Neural crest cell (in vitro differentiated cells): ENCODE data around the gene FAM83E. TPM values are rescaled to one million over a fixed set of nuclear protein-coding genes. Genes with fewer than 3 reads are reported as not detected.
A peak's percentile ranks its signal among the peaks of the same experiment; 100 is the strongest.

Experiments used
- DNase-seq: peaks from one replicate; pipeline ENCODE4 v3.0.0; 2021; ENCODE audit warnings: low read depth, mixed read lengths, low spot score
- H3K27ac Mint-ChIP-seq: one replicate; pipeline ENCODE4 v1.8.0; 2021; ENCODE audit warnings: mild to moderate bottlenecking, mixed read lengths; ENCODE audit not compliant: unreplicated experiment
- H3K27me3 Mint-ChIP-seq: 2 replicates; pipeline ENCODE4 v1.8.0; 2021; ENCODE audit warnings: low read depth, mild to moderate bottlenecking, mixed read lengths
- H3K36me3 Mint-ChIP-seq: 2 replicates; pipeline ENCODE4 v1.8.0; 2021; ENCODE audit warnings: low read depth, mild to moderate bottlenecking, mixed read lengths
- H3K4me1 Mint-ChIP-seq: 2 replicates; pipeline ENCODE4 v1.8.0; 2021; ENCODE audit warnings: mixed read lengths
- H3K4me3 Mint-ChIP-seq: one replicate; pipeline ENCODE4 v1.8.0; 2021; ENCODE audit warnings: mild to moderate bottlenecking, mixed read lengths
- H3K9me3 Mint-ChIP-seq: 2 replicates; pipeline ENCODE4 v1.8.0; 2021; ENCODE audit warnings: mixed read lengths
- long read RNA-seq: library from polyadenylated mRNA; unstranded; transcript quantifications from one replicate; pipeline ENCODE4 v2.0.0, GENCODE V29; 2020
- total RNA-seq: library from RNA; stranded (reverse); gene quantifications from 2 replicates; pipeline ENCODE4 v1.2.1, GENCODE V29; 2021
- TF ChIP-seq, protein P1 (sequence below): fragments of 200-600 bp; sonication (generic); conservative IDR thresholded peaks from 2 replicates; pipeline ENCODE4 v1.5.0; 2021; ENCODE audit warnings: antibody characterized with exemption, mild to moderate bottlenecking

FAM83E gene
- total RNA-seq, result 5.9 and 6.1 TPM in 2 replicates
- long read RNA-seq, result 0 reads

DNA sequence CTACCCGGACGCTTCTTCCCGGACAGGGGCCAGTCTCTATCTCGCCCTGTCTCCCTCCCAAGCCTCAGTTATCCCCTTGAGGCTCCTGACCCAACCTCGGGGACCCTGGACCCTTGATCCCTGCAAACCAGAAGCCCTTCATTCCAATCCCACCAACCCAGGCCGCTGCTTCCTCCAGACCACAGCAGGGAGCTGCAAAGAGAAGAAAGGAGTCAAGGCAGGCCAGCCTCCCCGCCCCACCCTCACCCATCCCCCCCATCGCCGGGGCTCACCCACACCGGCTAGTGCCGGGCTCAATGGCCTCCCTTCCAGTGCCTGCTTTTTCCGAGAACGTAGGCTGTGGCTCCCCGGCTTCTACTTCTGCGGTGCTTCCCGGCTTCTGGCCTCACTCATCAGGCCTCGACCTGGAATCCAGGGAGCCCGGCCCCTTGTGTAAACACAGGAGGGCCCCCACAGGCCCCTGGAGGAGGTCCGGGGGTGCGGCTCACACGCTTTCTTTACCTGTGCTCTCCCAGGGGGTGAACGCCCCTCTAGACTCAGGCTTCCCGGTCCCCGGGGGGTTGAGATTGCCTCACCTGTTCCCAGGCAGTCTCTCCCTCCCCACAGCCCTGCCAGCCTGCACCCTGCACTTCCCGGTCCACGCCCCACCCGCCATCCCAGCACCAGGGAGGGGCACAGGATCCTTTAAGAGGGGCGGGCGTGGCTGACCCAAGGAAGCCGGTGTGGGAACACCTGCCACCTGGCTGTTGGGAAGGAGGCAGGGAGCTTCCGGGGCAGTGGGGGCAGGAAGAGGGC, at the start of gene FAM83E:
Gene FAM83E, minus strand, starts transcription at position 641 of the 795 bp plus-strand sequence. CDS start 1,704 bp downstream, outside the sequence.
- Mint-ChIP-seq H3K4me3 (peak within 1 kb of the TSS; percentile 96), H3K27me3 (peaks cover 14% of the 10 kb centered on the region), H3K36me3 (peaks cover 22% of the 10 kb centered on the region), H3K4me1 (peaks cover 46% of the 10 kb centered on the region), H3K9me3 (no peaks in the 10 kb centered on the region), H3K27ac (peak within 1 kb of the TSS; percentile 2)
- TF ChIP-seq, protein P1, sequence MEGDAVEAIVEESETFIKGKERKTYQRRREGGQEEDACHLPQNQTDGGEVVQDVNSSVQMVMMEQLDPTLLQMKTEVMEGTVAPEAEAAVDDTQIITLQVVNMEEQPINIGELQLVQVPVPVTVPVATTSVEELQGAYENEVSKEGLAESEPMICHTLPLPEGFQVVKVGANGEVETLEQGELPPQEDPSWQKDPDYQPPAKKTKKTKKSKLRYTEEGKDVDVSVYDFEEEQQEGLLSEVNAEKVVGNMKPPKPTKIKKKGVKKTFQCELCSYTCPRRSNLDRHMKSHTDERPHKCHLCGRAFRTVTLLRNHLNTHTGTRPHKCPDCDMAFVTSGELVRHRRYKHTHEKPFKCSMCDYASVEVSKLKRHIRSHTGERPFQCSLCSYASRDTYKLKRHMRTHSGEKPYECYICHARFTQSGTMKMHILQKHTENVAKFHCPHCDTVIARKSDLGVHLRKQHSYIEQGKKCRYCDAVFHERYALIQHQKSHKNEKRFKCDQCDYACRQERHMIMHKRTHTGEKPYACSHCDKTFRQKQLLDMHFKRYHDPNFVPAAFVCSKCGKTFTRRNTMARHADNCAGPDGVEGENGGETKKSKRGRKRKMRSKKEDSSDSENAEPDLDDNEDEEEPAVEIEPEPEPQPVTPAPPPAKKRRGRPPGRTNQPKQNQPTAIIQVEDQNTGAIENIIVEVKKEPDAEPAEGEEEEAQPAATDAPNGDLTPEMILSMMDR, result no peak
- no peak for DNase-seq

DNA sequence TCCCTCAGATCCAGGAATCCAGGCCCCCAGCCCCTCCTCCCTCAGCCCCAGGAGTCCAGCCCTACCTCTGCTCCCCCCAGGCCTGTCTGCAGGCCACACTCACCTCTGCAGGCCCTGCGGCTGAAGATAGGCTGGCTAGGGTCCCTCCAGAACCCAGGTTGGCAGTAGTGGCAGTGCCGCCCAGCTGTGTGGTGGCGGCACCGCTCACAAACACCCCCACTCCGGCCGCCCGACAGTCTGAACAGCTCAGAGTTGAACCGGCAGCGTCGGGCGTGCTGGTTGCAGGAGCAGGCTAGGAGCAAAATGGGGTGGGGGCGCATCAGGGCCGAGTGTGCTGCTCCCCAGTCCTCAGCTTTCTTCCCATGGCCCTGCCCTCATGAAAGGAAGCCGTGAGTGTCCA, 49.6 kb upstream of the FAM83E start:
- no peak overlapping the region for H3K27ac Mint-ChIP-seq
- peaks cover 6% of the 10 kb centered on the region for H3K9me3 Mint-ChIP-seq

DNA sequence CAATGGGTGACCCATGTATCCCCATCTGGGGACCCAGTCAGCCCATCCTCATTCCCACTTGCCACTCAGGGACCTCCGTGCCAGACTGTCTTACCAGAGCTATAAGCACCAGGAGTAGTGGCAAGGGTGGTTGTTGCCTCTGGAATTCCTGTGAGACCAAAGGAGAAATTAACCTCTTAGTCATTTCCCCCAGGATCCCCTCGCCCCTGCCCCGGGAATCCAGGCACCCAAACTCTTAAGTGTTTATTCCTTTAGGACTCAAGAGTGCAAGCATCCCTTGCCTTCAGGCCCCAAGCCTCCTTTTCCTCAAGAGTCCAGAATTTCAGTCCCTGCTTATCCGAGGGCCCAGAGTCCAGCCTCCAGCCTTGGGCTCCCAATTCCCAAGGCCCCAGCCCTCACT, 48.8 kb upstream of the FAM83E start:
- TF ChIP-seq, protein P1, result no peak
- H3K27me3 Mint-ChIP-seq, result no peaks in the 10 kb centered on the region
- no peaks in the 10 kb centered on the region for H3K36me3 Mint-ChIP-seq
- H3K4me3 Mint-ChIP-seq, result no peak overlapping the region
- no peaks in the 10 kb centered on the region for H3K4me1 Mint-ChIP-seq
- H3K9me3 Mint-ChIP-seq, result peaks cover 4% of the 10 kb centered on the region
- no peak overlapping the region for H3K27ac Mint-ChIP-seq
- no peak for DNase-seq

More for the DNA sequence above, 49.6 kb upstream of the FAM83E start:
- Mint-ChIP-seq H3K36me3 (no peaks in the 10 kb centered on the region), H3K4me1 (no peaks in the 10 kb centered on the region), H3K27me3 (no peaks in the 10 kb centered on the region), H3K4me3 (no peak overlapping the region)
- no peak for DNase-seq
- TF ChIP-seq, protein P1, result no peak

DNA sequence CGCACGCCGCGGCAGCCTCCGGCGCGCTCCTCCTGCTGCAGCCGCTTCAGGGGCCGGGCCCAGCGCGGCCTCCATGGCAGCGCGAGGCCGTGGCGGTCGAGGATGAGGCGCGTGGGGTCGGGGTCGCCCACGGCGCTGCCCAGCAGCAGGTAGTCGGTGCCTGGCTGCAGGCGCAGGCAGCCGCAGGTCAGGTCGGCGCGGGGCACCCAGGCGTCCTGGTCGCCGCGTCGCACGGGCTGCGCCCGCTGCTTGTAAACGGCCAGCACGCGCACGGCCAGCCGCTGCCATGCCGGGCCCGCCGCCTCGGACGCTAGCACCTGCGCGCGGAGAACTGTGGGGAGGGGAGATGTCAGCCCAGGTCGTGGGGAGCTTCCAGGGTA, 46.8 kb upstream of the FAM83E start:
- peaks cover 4% of the 10 kb centered on the region for H3K4me1 Mint-ChIP-seq
- H3K4me3 Mint-ChIP-seq, result no peak overlapping the region
- no peak overlapping the region for H3K27ac Mint-ChIP-seq
- TF ChIP-seq, protein P1, result no peak
- DNase-seq, result no peak
- H3K36me3 Mint-ChIP-seq, result no peaks in the 10 kb centered on the region
- no peaks in the 10 kb centered on the region for H3K27me3 Mint-ChIP-seq
- peaks cover 4% of the 10 kb centered on the region for H3K9me3 Mint-ChIP-seq

DNA sequence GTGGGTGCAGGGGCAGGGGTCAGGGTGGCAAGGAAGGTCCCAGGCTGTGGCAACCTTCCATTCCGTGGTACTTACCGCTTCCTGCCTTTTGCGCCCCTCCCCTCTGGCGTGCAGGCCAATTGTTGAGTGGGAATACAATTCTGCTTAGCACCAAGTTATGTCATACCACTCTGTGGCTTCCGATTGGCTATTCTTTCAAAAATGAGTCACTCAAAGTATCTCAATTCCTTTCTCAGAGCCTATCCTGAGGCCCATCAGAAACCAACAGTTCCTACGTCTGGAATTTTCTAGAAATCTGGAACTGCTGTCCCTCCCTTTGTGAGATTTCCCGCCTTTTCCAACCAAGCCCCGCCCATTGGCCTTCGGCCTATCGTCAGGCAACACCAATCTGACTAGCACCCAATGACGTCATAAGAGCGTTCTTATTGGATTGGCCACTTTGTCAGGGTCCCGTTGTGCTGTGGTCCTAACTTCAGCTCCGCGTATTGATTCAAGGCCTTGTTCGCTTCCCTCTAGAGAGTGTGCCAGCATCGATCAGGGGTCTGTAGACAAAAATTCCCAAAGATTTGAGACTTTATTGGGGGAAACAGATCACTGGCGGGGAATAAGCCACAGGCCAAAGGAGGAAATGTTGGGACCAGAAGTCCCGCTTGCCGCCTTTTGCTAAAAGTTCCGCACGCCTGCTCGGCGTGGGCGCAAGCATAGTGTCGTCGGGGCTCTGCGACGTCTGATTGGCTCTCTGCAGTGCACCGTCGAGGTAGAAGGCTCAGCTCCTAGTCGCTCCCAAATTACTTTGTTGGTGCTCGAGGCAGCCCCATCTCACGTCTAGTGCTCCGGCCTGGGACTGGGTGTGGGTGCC, 46.2 kb upstream of the FAM83E start:
- H3K36me3 Mint-ChIP-seq, result no peaks in the 10 kb centered on the region
- peak overlapping the region; percentile 84 for H3K27ac Mint-ChIP-seq
- H3K4me3 Mint-ChIP-seq, result no peak overlapping the region
- peaks cover 4% of the 10 kb centered on the region for H3K4me1 Mint-ChIP-seq
- H3K9me3 Mint-ChIP-seq, result peaks cover 4% of the 10 kb centered on the region
- TF ChIP-seq, protein P1, result no peak
- H3K27me3 Mint-ChIP-seq, result no peaks in the 10 kb centered on the region
- DNase-seq, result peak; percentile 31
